ENCODE results near the gene LRRK1.
A peak's percentile ranks its signal among the peaks of the same experiment; 100 is the strongest.

The LRRK1 gene

DNA sequence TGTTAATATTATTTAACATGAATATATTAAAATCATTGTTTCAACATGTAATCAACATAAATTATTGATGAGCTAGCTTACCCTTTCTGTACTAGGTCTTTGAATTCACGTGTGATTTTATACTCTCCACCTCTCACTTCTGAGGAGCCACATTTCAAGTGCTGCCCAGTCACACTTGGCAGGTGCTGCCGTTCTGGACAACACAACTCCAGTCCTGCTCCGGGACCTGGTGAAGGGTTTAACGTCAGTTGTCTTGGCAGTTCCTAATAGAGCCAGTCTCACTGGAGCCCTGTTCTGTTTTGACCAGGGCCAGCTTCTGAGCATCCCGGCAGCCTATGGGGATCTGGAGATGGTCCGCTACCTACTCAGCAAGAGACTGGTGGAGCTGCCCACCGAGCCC, 64.1 kb downstream of the LRRK1 start:
- no peak for DNase-seq

DNA sequence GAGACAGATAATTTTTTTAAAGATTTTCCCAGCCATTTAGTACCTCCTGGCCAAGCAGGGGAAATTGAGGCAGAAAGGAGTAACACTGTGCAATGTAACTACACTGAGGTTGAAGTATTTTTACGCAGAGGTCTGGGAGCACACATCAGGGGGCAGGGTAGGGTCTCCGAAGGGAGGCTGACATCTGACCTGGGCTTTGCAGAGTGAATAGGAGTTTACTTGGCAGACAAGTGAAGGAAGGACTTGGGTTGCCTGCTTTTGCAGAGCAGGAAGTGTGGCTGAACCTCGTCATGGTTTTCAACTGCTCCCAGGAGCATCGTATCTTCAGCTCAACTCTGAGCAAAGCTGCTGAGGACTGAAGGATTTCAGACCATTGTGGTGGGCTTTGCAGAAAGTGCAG, 66.2 kb downstream of the LRRK1 start:
- DNase-seq, result no peak

DNA sequence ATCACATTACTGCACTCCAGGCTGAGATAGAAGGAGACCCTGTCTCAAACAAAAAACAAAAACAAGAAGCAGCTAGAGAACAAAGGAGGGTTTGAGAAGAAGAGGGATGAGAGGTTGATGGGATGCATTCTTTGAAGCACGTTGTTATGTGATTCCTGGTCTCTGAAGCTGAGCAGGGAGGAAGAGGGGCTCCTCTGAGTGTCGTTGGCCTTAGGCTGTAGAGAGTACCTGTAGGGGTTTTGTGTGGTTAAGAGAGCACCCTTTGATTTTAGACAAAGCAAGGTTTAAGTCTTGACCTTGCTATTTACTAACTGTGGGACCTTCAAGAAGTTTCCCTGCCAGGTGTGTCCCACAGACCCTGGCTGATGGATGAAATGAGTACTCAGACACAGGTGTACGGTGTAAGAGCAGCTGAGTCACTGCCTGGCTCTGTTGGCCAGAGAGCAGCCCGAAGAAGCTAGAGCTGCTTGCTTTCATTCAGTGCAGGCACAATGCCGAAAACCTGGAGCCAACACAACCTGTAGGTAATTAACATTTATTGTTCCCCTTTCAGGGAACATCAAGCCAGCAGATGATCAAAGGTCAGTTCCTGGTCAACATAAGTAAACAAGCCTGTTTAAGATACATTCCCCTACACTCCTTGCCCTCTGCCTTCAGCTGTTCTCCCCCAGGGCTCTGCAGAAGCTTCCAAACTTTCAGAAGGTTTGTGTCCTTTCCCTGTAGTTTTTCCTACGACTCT, 67.2 kb downstream of the LRRK1 start:
- DNase-seq, result no peak

DNA sequence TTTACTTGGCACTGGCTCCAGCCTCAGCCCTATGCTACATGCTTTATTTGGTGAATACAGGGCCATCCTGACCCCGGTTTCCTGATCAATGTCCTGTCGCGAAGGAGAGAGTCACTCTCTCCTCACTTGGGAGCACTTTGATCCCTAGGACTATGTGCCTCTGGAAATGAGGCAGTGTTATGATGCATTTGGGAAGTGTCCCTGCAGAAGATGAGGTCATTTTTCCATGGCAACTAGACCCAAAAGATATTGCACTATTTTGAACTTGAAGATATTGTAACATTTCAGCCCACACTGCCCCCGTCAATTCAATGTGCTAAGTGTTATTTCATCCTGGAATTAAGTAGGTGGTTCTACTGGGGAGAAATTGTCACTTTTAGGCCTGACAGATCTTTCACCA, 68.0 kb downstream of the LRRK1 start:
- no peak for DNase-seq

DNA sequence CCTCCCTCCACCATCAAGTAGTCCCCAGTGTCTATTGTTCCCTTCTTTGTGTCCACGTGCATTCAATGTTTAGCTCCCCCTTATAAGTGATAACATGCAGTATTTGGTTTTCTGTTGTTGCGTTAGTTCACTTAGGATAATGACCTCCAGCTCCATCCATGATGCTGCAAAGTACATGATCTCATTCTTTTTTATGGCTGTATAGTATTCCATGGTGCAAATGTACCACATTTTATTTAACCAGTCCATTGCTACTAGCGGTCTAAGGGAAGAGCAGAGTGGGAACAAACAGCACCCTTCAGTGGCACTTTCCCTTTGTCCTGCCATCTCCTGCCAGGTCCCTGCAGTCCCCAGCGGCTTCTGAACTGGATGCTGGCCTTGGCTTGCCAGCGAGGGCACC, 69.1 kb downstream of the LRRK1 start:
- DNase-seq, result no peak

DNA sequence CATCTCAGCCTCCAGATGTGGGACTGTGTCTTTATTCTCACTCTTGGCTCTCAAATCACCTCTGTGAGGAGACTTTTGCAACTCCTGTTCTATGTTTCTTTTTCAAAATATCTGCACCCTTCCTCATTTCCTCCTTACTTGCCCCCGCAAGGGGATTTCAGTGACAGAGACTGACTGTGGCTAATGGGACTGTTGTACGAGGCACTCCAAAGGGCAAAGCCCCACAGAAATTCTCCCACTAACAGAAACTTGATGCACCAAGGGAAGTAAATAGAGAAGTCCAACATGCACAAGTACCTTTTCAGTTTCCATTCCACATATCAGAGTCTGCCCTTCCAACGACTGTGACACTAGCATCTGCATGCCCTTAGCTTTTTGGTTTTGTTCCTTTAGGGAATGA, 69.7 kb downstream of the LRRK1 start:
- DNase-seq, result no peak

DNA sequence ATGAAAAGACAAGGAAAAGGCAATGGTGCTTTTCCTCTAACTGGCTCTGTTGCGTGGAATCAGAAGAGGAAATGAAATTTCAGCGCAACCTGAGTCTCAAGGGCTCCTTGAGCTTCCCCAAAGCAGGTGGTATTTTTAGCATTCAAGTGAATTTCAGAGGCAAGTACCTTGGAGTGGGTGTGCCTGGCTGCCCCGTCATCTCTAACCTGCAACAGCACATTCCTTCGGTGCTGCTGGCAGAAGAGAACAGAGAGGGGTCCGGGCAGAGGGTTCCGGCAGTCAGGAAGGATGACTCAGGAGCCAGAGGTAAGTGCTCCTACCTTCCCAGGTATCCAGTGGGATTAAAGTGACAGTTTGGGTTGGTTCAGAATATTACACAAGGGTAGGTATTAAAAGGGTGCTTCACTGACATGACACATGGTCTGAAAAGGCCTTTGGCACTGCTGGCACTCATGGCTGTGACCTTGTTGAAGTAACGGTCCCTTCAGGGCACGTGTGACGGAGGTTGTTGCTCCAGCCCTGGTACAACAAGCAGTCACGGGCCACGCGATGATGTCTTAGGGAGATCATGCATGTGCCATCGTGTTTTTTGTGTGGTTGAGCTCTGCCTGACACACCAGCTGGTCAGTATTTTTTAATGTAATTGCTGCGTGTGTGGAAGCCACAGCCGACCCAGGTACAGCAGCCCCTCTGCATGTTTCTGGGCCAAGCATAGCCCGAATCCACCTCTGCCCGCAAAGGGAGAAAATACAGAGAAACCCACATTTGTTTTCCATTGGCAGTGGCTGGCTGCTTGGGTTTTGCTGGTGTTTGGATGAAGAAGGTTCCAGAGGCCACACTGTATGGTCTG, 75.7 kb downstream of the LRRK1 start:
- no peak for DNase-seq

DNA sequence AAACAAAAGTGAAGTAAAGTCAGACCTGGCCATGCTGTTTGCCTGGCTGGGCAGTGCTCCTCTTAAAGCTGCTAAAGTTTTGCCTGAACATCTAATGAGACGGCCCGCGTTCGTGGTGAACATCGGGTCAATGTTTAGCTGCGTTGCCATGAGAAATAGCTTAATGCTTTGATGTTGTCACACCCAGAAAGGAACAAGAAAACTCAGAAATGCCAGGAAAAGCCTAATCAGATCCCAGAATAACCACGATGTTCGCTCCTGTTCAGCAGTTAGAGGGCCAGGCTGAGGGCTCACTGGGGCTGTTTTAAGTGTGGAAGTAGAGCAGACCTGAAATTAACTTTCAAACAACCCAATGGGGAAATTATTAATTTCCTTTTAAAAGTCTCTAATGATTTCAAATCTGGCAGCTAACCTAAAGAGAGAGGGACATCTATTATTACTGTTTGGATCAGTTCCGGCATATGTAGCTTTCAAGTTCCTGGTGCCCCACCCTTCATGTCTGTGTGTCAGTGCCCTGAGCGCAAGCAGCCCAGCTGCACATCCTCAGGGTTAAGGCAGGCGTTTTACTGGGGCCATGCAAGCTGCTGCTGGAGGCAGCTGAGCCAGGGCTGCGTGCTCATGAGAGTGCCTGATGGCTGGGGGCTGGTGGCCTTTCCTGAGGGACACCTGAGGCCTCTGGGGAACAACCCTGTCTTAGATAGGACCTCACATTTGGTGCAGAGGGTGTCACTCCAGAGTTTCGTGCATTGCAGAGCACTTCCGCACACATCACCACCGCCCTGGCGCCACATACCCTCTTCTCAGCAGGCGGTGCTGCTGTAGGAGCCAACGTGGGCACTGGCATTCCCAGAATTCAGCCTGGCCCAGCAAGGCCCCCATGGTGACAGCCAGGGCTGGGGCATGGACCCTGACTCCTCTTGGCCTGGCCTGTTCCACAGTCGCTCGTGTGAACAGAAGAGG, 76.6 kb downstream of the LRRK1 start:
- no peak for DNase-seq

DNA sequence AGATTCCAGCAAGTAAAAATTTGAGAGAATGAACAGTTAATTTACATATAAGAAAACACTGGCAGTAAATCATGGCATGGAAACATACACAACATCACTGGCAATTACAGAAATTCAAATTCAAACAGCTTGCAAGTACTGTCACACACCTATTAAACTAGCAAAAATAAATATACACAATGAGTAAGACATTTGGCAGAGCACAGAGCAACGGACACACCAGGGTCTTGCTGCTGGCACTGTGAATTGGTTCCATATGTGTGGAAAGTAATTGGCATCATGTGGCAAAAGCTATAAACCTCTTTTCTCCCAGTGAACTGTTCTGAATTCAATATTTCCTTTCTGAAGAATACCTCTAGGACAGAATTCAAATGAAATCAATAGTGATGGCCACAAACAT, 78.3 kb downstream of the LRRK1 start:
- no peak for DNase-seq

DNA sequence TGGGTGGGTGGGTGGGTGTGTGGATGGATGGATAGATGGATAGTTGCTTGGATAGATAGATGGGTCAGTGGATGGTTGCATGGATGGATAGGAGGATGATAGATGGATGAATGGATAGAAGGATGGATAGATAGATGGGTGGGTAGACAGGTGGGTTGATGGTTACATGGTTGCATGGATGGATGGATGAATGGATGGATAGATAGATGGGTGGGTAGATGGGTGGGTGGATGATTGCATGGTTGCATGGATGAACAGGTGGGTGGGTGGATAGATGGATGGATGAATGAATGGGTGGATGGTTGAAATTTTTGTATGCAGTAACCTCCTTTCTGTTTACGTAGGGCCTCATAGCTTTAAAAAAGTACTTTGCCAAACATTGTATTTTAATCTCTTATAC, 79.5 kb downstream of the LRRK1 start:
- no peak for DNase-seq

DNA sequence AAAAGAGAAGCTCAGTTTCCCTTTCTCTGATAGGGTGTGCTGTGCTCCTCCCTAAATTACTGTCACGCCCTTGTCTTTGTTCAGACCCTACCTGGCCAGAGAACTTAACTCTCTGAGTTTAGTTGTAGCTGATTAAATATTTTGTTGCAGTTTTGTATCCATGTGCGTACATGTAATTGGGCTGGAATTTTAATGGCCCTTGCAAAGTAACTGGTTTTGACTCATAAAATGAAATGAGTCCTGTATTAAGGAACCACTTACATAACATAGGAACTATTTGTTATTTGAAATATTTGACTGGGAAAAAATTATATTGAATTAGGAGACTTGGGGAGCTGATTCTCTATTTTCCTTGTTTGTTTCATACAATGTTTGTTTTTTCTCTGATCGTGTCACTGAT, 80.2 kb downstream of the LRRK1 start:
- DNase-seq, result no peak

DNA sequence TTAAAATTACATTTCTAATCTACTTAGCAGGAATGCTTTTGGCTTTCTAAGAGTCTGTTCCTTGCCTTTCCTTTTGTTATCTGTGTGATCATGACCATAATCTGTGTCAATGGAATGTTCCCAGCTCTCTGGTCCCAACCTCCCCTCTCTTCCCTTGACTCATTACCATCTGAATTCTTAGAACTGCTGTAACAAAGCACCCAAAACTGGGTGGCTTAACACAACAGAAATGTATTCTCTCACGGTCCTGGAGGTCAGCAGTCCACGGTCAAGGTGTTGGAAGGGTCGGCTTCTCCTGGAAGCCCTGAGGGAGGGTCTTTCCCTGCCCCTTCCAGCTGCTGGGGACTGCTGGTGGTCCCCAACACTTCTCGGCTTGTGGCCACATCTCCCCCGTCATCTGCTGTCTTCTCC, 81.1 kb downstream of the LRRK1 start:
- DNase-seq, result no peak

DNA sequence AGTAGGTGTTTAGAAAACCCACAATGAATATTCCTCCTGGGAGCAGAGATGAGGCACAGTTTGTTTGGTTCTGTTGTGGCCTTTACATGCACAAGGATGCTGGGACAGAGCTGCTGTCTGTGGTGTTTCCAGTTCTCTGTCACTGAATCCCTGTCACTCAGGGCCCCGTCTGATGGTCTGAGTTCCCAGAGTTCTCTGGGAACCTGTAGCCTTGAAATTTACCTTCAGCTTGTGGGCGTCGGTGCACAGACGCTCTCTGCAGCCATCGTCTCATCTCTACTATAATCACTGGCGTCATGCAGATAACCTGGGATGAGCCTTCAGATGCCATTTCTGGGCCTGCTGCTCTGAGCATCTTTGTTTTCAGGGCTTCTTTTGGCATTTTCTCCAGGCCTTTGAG, 81.9 kb downstream of the LRRK1 start:
- DNase-seq, result no peak

DNA sequence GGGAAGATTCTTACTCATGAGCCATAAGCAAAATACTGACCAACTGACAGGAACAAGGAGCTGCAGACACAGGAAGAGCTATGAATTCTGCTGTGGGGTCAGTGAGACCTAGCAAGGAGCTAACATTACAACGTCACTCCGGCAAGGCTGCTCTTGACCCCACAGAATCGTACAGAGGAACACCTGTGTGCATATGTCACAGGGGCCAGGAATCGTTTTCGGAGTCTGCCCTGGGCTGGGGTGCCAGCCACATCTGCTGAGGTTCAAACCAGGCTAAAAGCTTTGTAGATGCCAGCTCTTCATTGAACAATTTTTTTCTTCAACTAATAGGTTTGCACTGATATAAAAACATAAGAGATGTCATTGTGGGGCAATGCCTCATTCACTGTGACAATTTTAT, 82.6 kb downstream of the LRRK1 start:
- DNase-seq, result no peak

DNA sequence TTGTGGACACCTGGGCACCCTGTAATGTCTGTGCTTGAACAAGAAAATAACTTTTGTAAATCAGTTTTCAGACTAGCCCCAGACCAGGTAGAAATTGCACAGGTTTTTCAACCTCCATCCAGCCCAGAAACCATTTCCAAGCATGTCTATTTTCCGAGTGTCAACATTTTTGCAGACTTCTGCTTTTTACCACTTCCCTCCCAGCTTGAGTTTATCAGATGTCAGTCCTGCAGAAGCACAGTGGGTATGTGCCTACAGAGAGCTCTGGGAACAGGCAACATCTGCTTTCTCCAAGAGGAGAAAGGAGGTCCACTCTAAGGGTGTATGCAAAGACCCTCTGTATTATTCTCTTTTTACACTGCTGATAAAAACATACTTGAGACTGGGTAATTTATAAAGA, 83.9 kb downstream of the LRRK1 start:
- no peak for DNase-seq

DNA sequence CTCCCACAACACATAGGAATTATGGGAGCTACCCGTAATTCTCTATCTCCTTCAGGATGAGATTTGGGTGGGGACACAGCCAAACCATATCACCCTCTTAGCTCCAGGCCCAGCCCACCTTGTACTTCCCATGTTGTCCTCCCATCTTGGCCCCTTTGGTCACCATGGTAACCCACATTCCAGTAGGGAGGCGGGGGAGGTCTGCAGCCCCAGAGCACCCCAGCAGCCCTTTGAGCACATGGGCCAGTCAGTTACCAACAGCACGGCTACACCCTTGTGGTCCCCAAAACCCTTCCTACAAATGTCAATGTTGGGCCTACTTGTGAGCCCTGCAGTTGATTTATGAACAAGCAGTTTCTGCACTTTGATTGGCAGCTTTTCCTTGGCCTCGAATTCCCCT, 84.5 kb downstream of the LRRK1 start:
- DNase-seq, result no peak

DNA sequence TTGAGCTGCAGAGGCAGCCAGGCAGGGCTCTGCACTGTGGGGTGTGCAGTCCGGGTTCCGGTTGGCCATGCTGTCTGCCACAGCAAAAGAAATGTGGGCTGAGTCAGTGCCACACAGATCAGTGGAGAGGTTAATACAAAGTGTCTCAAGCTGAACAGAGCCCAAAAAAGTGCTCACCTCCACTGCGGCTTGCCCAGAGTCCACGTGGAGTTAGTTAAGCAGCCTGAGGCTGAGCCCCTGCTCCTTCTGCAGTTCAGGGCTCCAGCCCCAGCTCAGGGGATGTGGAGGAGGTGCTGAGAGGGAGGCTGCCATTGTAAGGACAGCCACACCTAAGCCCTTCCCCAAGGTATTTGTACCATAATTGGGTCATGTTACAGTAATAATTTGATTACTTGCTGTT, 85.3 kb downstream of the LRRK1 start:
- DNase-seq, result no peak

DNA sequence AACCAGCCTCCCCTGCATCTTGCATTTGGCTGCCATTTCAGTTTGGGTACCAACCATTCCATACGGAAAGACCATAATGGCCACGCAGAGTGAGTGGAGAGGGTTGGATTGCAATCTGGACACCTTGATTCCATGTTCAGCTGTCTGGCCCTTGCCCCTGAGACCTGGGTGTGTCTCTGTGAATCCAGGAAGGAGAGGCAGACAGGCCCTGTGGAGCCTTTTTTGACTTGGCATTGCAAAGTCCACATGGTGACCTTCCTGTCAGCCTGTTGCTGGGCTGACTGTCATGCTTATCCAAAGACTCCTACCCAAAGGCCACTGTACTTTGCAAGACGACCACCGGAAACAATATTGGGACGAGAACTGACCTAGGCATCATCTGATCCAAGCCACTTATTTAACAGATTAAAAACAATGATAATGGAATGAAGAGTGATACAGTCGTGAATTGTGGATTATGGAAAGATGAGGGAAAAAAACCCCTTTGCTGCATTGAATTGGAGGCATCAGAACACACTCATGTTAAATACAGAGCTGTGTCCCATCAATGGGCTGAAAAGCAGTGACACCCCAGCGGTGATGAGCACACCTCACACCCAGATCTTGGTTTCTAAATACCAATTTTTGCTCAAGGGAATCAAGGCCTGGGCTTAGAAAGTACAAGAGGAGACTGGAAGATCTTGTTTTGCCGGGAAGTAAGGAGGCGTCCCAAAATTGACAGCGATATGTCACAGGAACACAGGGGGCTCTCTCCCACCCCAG, 86.0 kb downstream of the LRRK1 start:
- no peak for DNase-seq

DNA sequence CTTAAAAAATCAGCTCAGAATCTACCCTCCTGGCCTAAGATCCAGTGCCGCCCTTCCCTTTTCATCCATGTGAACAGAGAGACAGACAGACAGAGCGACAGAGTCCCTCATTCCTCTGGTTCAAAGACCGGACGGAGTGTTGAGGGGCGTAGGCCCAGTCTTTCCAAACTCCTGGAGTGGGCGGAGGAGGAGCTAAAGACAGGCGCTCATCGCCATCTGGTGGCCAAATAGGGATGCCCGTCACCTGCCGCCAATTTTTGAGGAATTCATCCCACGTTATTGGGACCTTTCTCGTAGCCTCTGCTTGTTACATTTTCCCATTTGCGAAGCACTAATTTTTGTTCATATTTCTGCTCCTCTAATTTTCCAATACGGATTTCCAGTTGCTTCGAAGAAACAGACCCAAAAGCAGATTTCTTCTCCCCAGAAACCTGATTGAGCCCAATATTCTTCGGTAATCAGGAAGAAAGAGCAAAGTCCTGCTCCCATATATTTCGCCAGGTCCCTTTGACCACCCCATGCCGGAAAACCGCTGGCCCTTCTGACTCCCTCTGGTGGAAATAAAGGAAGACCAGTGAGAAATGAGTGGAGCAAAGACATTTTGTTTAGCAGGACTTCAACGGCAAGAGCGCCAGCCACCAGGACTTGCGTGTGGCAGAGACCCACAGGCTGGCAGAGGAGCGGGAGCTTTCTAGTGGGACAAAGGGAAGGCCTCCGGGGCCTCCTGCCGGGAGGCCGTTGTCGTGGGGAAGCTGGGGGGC, 88.0 kb downstream of the LRRK1 start:
- peak; percentile 65 for DNase-seq

DNA sequence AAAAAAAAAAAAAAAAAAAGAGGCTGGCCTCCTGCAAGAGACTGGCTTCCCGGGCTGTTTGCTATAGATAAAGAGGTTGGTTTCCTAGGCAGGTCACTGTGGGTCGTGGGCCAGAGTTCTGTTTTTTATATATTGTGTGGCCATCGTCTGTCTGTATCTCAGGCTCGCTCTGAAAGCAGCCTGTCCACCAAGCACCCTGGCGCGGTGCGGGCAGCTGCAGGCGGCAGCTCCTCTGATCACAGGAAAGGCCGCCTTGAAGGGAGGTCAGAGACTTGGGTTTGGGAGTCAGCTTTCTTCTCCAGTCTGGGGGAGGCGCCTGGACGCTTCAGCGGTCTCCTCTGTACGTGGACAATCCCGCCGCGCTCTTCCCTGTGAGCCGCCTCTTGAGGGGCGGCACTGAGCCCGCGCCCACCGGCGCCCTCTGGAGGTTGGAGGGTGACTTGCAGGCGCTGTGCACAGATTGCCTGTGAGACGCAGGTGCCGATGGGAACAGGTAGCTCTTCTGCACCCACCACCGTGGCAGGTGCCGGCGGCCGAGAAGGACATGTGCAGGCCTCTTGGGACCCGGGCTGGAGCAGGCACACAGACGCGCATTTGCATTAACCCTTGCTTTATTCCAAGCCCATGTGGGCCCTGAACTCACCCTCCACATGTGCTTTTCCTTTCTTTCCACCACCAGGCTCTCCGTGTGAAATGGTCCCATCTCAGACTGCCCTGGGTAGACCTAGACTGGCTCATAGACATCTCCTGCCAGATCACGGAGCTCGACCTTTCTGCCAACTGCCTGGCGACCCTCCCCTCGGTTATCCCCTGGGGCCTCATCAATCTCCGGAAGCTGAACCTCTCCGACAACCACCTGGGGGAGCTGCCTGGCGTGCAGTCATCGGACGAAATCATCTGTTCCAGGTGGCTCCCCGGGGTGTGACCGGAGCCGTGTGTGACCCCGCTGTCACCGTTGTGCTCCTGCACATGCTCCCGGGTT, 89.3 kb downstream of the LRRK1 start:
- DNase-seq, result peak; percentile 82

DNA sequence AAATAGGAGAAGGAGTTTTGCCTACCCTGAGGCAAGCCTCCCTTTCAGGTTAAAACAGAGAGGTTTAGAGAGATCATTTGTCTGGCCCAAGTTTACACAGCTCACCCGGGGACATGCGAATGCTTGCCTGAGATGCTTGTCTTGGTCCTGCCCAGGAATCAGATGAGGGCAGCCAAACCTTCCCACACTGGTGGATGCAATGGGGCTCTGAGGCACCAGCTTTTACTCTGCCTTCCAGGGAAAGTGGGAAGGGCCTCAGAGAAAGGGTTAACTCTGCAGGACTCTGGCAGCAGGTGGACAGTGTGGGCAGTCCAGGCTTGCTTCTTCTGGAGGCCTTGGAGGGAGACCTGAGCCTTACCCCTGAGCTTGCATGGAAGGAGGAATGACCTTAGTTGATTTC, 90.0 kb downstream of the LRRK1 start:
- no peak for DNase-seq

All from stimulated activated CD4-positive, alpha-beta T cell treated with anti-CD3 and anti-CD28 coated beads, Interleukin-1b, Interleukin-23, amount 100 ng/mL, for 48 hours (primary cell).